H1 (cell line): ENCODE results near the gene EPB41L1. TPM values are rescaled to one million over a fixed set of nuclear protein-coding genes. Genes with fewer than 3 reads are reported as not detected.

Experiments used
- CTCF ChIA-PET: fragments of 300-600 bp; sonication (Branson Sonifier 250); formaldehyde crosslinking; loops from one replicate; lab custom pipeline; 2021; ENCODE audit not compliant: partially characterized antibody; lab: Charles Lee
- POLR2A ChIA-PET: fragments of 300-600 bp; sonication (Branson Sonifier 250); formaldehyde crosslinking; loops from one replicate; lab custom pipeline; 2021; ENCODE audit warnings: inconsistent platforms; ENCODE audit not compliant: partially characterized antibody; lab: Charles Lee
- DNase-seq, 2 experiments: peaks; one replicate each; pipeline versions ENCODE4 v3.0.0 to v3.0.0-alpha.2; 2010 to 2022; ENCODE audit warnings: low spot score in 2 of 2, low read depth in 1 of 2, mixed read lengths in 1 of 2
- FAIRE-seq: peaks from 2 replicates; lab custom pipeline; 2011; peaks lifted over from hg19 to GRCh38; lab: Jason Lieb, UNC
- H2AFZ ChIP-seq: 2 replicates; pipeline ENCODE4 v1.8.1; 2012; ENCODE audit warnings: low read length, inconsistent platforms
- H2AK5ac ChIP-seq: 2 replicates; pipeline ENCODE4 v1.6.1; 2013; ENCODE audit warnings: low read depth, low read length
- H2BK120ac ChIP-seq: replicated peaks from 2 replicates; pipeline ENCODE3; 2013; ENCODE audit warnings: low read depth, low read length, inconsistent platforms
- H2BK12ac ChIP-seq: 2 replicates; pipeline ENCODE4 v1.6.1; 2013; ENCODE audit warnings: low read depth, low read length
- H2BK15ac ChIP-seq: 2 replicates; pipeline ENCODE4 v1.6.1; 2013; ENCODE audit warnings: low read length
- H2BK20ac ChIP-seq: 2 replicates; pipeline ENCODE4 v1.6.1; 2013; ENCODE audit warnings: low read length
- H2BK5ac ChIP-seq: 2 replicates; pipeline ENCODE4 v1.6.1; 2013; ENCODE audit warnings: low read depth, low read length
- H3K14ac ChIP-seq: 2 replicates; pipeline ENCODE4 v1.6.1; 2013; ENCODE audit warnings: inconsistent platforms; ENCODE audit not compliant: insufficient read length
- H3K18ac ChIP-seq: 2 replicates; pipeline ENCODE4 v1.6.1; 2013; ENCODE audit warnings: low read length; ENCODE audit errors: extremely low read depth
- H3K23ac ChIP-seq: 2 replicates; pipeline ENCODE4 v1.6.1; 2013; ENCODE audit warnings: inconsistent platforms; ENCODE audit not compliant: insufficient read length
- H3K23me2 ChIP-seq: 2 replicates; pipeline ENCODE4 v1.6.1; 2013; ENCODE audit warnings: low read depth, low read length
- H3K27ac ChIP-seq: 2 replicates; pipeline ENCODE4 v1.6.1; 2011; ENCODE audit warnings: low read depth, low read length, inconsistent platforms
- H3K27me3 ChIP-seq, 4 experiments: replicated peaks in 1 of 4; 1 replicate in 1 of 4; 2 replicates in 3 of 4; pipeline versions ENCODE4 v1.6.1 to v1.8.1; 2011 to 2013; ENCODE audit warnings: low read length in 3 of 4, mild to moderate bottlenecking in 3 of 4, inconsistent platforms in 2 of 4, mixed read lengths in 2 of 4, moderate library complexity in 1 of 4; ENCODE audit not compliant: control insufficient read depth in 3 of 4, insufficient read depth in 3 of 4; ENCODE audit errors: extremely low read depth in 1 of 4
- H3K36me3 ChIP-seq, 4 experiments: 2 replicates each; pipeline versions ENCODE4 v1.6.1 to v1.8.1; 2011 to 2013; ENCODE audit warnings: mild to moderate bottlenecking in 4 of 4, low read length in 3 of 4, moderate library complexity in 2 of 4, control low read depth in 1 of 4, inconsistent platforms in 1 of 4; ENCODE audit not compliant: insufficient read depth in 4 of 4, control insufficient read depth in 2 of 4
- H3K4ac ChIP-seq: replicated peaks from 2 replicates; pipeline ENCODE3; 2013; ENCODE audit warnings: low read length, low read depth, mixed read lengths, inconsistent platforms; ENCODE audit not compliant: insufficient read length
- H3K4me1 ChIP-seq, 4 experiments: replicated peaks in 1 of 4; 1 replicate in 1 of 4; 2 replicates in 3 of 4; pipeline versions ENCODE4 v1.6.1 to v1.8.1; 2011 to 2013; ENCODE audit warnings: low read length in 3 of 4, inconsistent platforms in 2 of 4, mixed read lengths in 1 of 4; ENCODE audit not compliant: insufficient read depth in 4 of 4, control insufficient read depth in 3 of 4
- H3K4me2 ChIP-seq, 2 experiments: 2 replicates each; pipeline versions ENCODE4 v1.6.1 to v1.8.1; 2011 to 2013; ENCODE audit warnings: low read depth in 2 of 2, low read length in 2 of 2, control low read depth in 1 of 2, inconsistent platforms in 1 of 2, mild to moderate bottlenecking in 1 of 2; ENCODE audit not compliant: insufficient read depth in 1 of 2
- H3K4me3 ChIP-seq, 4 experiments: fragments of 200-600, 300-600 bp in 1 of 4; sonication (generic), shearing (Covaris generic), sonication (Bioruptor Twin) in 1 of 4; 2 replicates each; pipeline versions ENCODE4 v1.5.1 to v1.8.1; 2011 to 2016; ENCODE audit warnings: low read length in 4 of 4, low read depth in 3 of 4, control low read depth in 2 of 4, inconsistent platforms in 2 of 4, mild to moderate bottlenecking in 2 of 4, mixed read lengths in 1 of 4, moderate library complexity in 1 of 4; ENCODE audit not compliant: insufficient read depth in 2 of 4; ENCODE audit errors: extremely low read depth in 1 of 4
- H3K56ac ChIP-seq: replicated peaks from 2 replicates; pipeline ENCODE3; 2013; ENCODE audit warnings: low read depth, mild to moderate bottlenecking, mixed read lengths, low read length, inconsistent platforms; ENCODE audit not compliant: insufficient read length
- H3K79me1 ChIP-seq: 2 replicates; pipeline ENCODE4 v1.6.1; 2013; ENCODE audit warnings: low read depth, low read length, control low read depth
- H3K79me2 ChIP-seq, 2 experiments: 2 replicates each; pipeline versions ENCODE4 v1.6.1 to v1.8.1; 2012 to 2013; ENCODE audit warnings: low read length in 2 of 2, mild to moderate bottlenecking in 2 of 2, inconsistent platforms in 1 of 2; ENCODE audit not compliant: insufficient read depth in 2 of 2, control insufficient read depth in 1 of 2
- H3K9ac ChIP-seq, 4 experiments: replicated peaks in 1 of 4; 1 replicate in 1 of 4; 2 replicates in 3 of 4; pipeline versions ENCODE4 v1.6.1 to v1.8.1; 2011 to 2013; ENCODE audit warnings: low read depth in 3 of 4, low read length in 3 of 4, control low read depth in 2 of 4, mild to moderate bottlenecking in 2 of 4, moderate library complexity in 2 of 4, inconsistent platforms in 1 of 4; ENCODE audit errors: extremely low read depth in 1 of 4
- H3K9me3 ChIP-seq, 2 experiments: 2 replicates each; pipeline versions ENCODE4 v1.6.1 to v1.8.1; 2012 to 2013; ENCODE audit warnings: mild to moderate bottlenecking in 2 of 2, moderate library complexity in 2 of 2, control low read depth in 1 of 2, inconsistent platforms in 1 of 2, low read depth in 1 of 2, low read length in 1 of 2, mixed read lengths in 1 of 2; ENCODE audit not compliant: insufficient read depth in 2 of 2
- H4K20me1 ChIP-seq, 2 experiments: replicated peaks in 1 of 2; 2 replicates each; pipeline versions ENCODE3 to v1.8.1; 2011 to 2013; ENCODE audit warnings: inconsistent platforms in 2 of 2, low read length in 2 of 2, mild to moderate bottlenecking in 1 of 2; ENCODE audit not compliant: insufficient read depth in 2 of 2, control insufficient read depth in 1 of 2
- H4K5ac ChIP-seq: 2 replicates; pipeline ENCODE4 v1.6.1; 2013; ENCODE audit warnings: low read length, low read depth, mixed read lengths, inconsistent platforms; ENCODE audit not compliant: insufficient read length
- H4K8ac ChIP-seq: 2 replicates; pipeline ENCODE4 v1.8.0; 2013; ENCODE audit warnings: mild to moderate bottlenecking, moderate library complexity, low read length, inconsistent platforms; ENCODE audit not compliant: insufficient read depth; ENCODE audit errors: extremely low read depth
- H4K91ac ChIP-seq: replicated peaks from 2 replicates; pipeline ENCODE3; 2013; ENCODE audit warnings: low read length, mixed read lengths, inconsistent platforms; ENCODE audit not compliant: insufficient read length
- ATF3 ChIP-seq: IDR thresholded peaks from 2 replicates; pipeline ENCODE4 v1.6.1; 2011; ENCODE audit warnings: low read depth, mild to moderate bottlenecking, low read length; ENCODE audit not compliant: insufficient read depth
- GTF2F1 ChIP-seq: IDR thresholded peaks from 2 replicates; pipeline ENCODE4 v1.6.1; 2012; ENCODE audit warnings: low read depth, low read length, improper control_type of control experiment, borderline replicate concordance
- HDAC6 ChIP-seq: IDR thresholded peaks from one replicate; pipeline ENCODE4 v1.7.1; 2012; ENCODE audit warnings: low read depth, mild to moderate bottlenecking, inconsistent platforms, low read length, moderate library complexity
- NRF1 ChIP-seq: IDR thresholded peaks from 2 replicates; pipeline ENCODE4 v1.6.1; 2011; ENCODE audit warnings: mild to moderate bottlenecking, low read depth, low read length, improper control_type of control experiment
- PHF8 ChIP-seq: fragments of 200-600 bp; sonication (generic); conservative IDR thresholded peaks from 2 replicates; pipeline ENCODE4 v1.7.1; 2012; ENCODE audit warnings: low read depth, mild to moderate bottlenecking, inconsistent platforms, low read length, moderate library complexity
- POLR2A ChIP-seq, 2 experiments: IDR thresholded peaks; 1 replicate in 1 of 2; 2 replicates in 1 of 2; pipeline ENCODE4 v1.6.1; 2011; ENCODE audit warnings: low read depth in 2 of 2, low read length in 2 of 2, mild to moderate bottlenecking in 2 of 2; ENCODE audit errors: control extremely low read depth in 1 of 2
- SP1 ChIP-seq: IDR thresholded peaks from 2 replicates; pipeline ENCODE4 v1.6.1; 2011; ENCODE audit warnings: low read depth, low read length
- SRF ChIP-seq: IDR thresholded peaks from 2 replicates; pipeline ENCODE4 v1.6.1; 2011; ENCODE audit warnings: mild to moderate bottlenecking, low read depth, low read length, moderate library complexity
- USF2 ChIP-seq: IDR thresholded peaks from 2 replicates; pipeline ENCODE4 v1.6.1; 2011; ENCODE audit warnings: low read length, improper control_type of control experiment
- YY1 ChIP-seq: IDR thresholded peaks from 2 replicates; pipeline ENCODE4 v1.6.1; 2011; ENCODE audit warnings: low read depth, mild to moderate bottlenecking, low read length
- WGBS, 2 experiments: shearing (Covaris generic) in 1 of 2; methylation state at CpG; one replicate each; pipeline versions ENCODE4 v1.1.6 to v1.1.7; 2013 to 2015; ENCODE audit warnings: low lambda C conversion rate in 2 of 2, mixed read lengths in 2 of 2, inconsistent platforms in 1 of 2, low coverage in 1 of 2, missing lambda C conversion rate in 1 of 2; ENCODE audit not compliant: insufficient replicate concordance in 2 of 2, insufficient coverage in 1 of 2, insufficient read length in 1 of 2; ENCODE audit errors: extremely low coverage in 1 of 2, missing lambda C conversion rate in 1 of 2; 5-methylcytosine and 5-hydroxymethylcytosine counted together
- polyA plus RNA-seq, 7 experiments: library from polyadenylated mRNA; depleted of rRNA in 3 of 7; stranded (reverse) in 5 of 7; unstranded in 2 of 7; fragments of >200 nt in 5 of 7; fragments of 200-250 nt in 2 of 7; gene quantifications; 1 replicate in 5 of 7; 2 replicates in 1 of 7; 4 replicates in 1 of 7; pipeline versions ENCODE4 v1.2.1 to v1.2.3, GENCODE V29; 2011 to 2013; ENCODE audit warnings: missing spikeins in 2 of 7, mixed read lengths in 2 of 7
- total RNA-seq: library from RNA; stranded (reverse); fragmentation: NEBNext Ultra II Directional; extraction: Animal tissue kit (Norgen Biotek cat#: 25700); gene quantifications from 2 replicates; pipeline ENCODE4 v1.2.1, GENCODE V29; 2021
- TF ChIP-seq, protein P1 (sequence below), 3 experiments: IDR thresholded peaks; 1 replicate in 2 of 3; 2 replicates in 1 of 3; pipeline versions ENCODE4 v1.5.1 to v1.6.1; 2011; ENCODE audit warnings: low read length in 3 of 3, mild to moderate bottlenecking in 3 of 3, inconsistent platforms in 2 of 3, low read depth in 1 of 3, moderate library complexity in 1 of 3; ENCODE audit not compliant: insufficient read depth in 1 of 3; ENCODE audit errors: control extremely low read depth in 1 of 3

Gene EPB41L1
- total and polyA plus RNA-seq, 2 of the 8 experiments (the other 6 are each of a cell fraction or from before 2014, with no cell fraction given) = 14.8 to 36.0 TPM

DNA sequence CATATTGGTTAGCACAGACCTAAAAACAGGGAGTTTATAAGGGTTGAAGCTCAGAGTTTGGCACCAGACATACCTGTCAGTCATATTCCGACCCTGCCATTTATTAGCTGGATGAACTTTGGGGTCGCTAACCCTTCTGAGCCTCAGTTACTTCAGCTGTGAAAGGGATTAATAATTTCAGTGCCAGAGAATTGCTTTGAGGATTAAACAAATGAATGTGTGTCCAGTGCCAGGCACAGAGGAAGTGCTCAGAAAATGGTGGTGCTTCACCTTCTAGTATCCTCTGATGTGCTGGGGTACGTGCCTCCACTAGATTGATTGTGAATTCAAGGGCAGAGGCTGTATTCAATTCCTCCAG is 4.1 kb upstream of the EPB41L1 start:
- CTCF ChIA-PET = interaction anchor here (0.6 to 1.5 kb wide), 2 partner anchors 17 to 130 kb away, joined by 3 read pairs; no protein-coding TSS in a partner anchor
- no peak for FAIRE-seq
- WGBS, 2 experiments = 87% methylated on average over 3 of the region's 3 CpGs; no CpG with 5 or more reads in 1 of the 2 experiments

More for the DNA sequence above, 4.1 kb upstream of the EPB41L1 start:
- Histone ChIP-seq H3K9ac (no peak overlapping the region), H2BK20ac (no peak overlapping the region), H2AK5ac (no peak overlapping the region), H3K4me1 (peaks cover 2 to 14% (median 7%) of the 10 kb centered on the region in 4 experiments), H3K14ac (no peak overlapping the region), H4K5ac (no peak overlapping the region), H2AFZ (no peak overlapping the region), H3K18ac (no peak overlapping the region), H3K27me3 (peaks cover 0 to 4% (median 0%) of the 10 kb centered on the region in 4 experiments; a peak in 2 of 7 replicates), H4K8ac (no peak overlapping the region), H3K4ac (no peak overlapping the region), H3K36me3 (no peaks in the 10 kb centered on the region; a peak in 1 of 8 replicates), H2BK120ac (no peak overlapping the region), H3K4me3 (no peak overlapping the region), H3K4me2 (no peak overlapping the region), H2BK15ac (no peak overlapping the region), H3K27ac (no peak overlapping the region), H3K56ac (no peak overlapping the region), H3K23ac (no peak overlapping the region), H3K79me2 (no peaks in the 10 kb centered on the region)
- POLR2A ChIA-PET = no interaction called here
- TF ChIP-seq, protein P1, sequence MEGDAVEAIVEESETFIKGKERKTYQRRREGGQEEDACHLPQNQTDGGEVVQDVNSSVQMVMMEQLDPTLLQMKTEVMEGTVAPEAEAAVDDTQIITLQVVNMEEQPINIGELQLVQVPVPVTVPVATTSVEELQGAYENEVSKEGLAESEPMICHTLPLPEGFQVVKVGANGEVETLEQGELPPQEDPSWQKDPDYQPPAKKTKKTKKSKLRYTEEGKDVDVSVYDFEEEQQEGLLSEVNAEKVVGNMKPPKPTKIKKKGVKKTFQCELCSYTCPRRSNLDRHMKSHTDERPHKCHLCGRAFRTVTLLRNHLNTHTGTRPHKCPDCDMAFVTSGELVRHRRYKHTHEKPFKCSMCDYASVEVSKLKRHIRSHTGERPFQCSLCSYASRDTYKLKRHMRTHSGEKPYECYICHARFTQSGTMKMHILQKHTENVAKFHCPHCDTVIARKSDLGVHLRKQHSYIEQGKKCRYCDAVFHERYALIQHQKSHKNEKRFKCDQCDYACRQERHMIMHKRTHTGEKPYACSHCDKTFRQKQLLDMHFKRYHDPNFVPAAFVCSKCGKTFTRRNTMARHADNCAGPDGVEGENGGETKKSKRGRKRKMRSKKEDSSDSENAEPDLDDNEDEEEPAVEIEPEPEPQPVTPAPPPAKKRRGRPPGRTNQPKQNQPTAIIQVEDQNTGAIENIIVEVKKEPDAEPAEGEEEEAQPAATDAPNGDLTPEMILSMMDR (IDR thresholded peaks at IDR 0.05; ENCODE audit: control extremely low read depth in 1 of 3, insufficient read depth in 1 of 3, low read depth in 1 of 3, low read length in 3 of 3) = no peak
- no peak for TF ChIP-seq PHF8
- TF ChIP-seq POLR2A (IDR thresholded peaks at IDR 0.05; ENCODE audit: control extremely low read depth in 1 of 2, low read depth in 2 of 2, low read length in 2 of 2) = no peak
- no peak for TF ChIP-seq SP1
- no peak for TF ChIP-seq GTF2F1
- no peak for TF ChIP-seq SRF
- no peak for TF ChIP-seq HDAC6
- TF ChIP-seq YY1 = no peak
- TF ChIP-seq USF2 = no peak
- no peak for TF ChIP-seq NRF1
- TF ChIP-seq ATF3 = no peak
- TF ChIP-seq, all 59 proteins: peak for 0
- no peak overlapping the region for H2BK12ac ChIP-seq
- H4K20me1 ChIP-seq = peaks cover 0 to 3% of the 10 kb centered on the region in 2 experiments
- peaks cover 6% of the 10 kb centered on the region; the same call in 1 of the 2 replicates for H3K23me2 ChIP-seq
- no peak overlapping the region for H4K91ac ChIP-seq
- no peak overlapping the region for H2BK5ac ChIP-seq
- no peak for DNase-seq
- H3K79me1 ChIP-seq = no peaks in the 10 kb centered on the region
- no peaks in the 10 kb centered on the region for H3K9me3 ChIP-seq
